Hepatocyte (in vitro differentiated cells): ENCODE data around the gene CLIC2.
"Not testable (repeated sequence)": the region's sequence is repeated elsewhere in the genome, so short reads cannot be mapped to it uniquely, and the experiment has no call there.

ENCODE experiments used
- CTCF ChIP-seq: fragments of 200-600 bp; sonication (generic); IDR thresholded peaks from 2 replicates; pipeline ENCODE4 v1.5.1; 2016; ENCODE audit warnings: antibody characterized with exemption, mild to moderate bottlenecking; ENCODE audit not compliant: poor library complexity
- EZH2 ChIP-seq: fragments of 200-600 bp; sonication (generic); IDR thresholded peaks from 2 replicates; pipeline ENCODE4 v1.6.1; 2016; ENCODE audit warnings: antibody characterized with exemption, mild to moderate bottlenecking, borderline replicate concordance
- EZH2phosphoT487 ChIP-seq: fragments of 200-600 bp; sonication (generic); IDR thresholded peaks from one replicate; pipeline ENCODE4 v1.6.1; 2018; ENCODE audit warnings: antibody characterized with exemption, mild to moderate bottlenecking, low read depth, moderate library complexity; ENCODE audit not compliant: unreplicated experiment, severe bottlenecking

GRCh38 chrX:155381843-155382528, 47.6 kb upstream of the CLIC2 start, which contains the start of gene F8A2:
- TF ChIP-seq CTCF, EZH2, EZH2phosphoT487: not testable (repeated sequence)
